T-helper 22 cell (primary cell): ENCODE measurements around the gene UNC5B.
"Not testable (repeated sequence)": the region's sequence is repeated elsewhere in the genome, so short reads cannot be mapped to it uniquely, and the experiment has no call there.

Experiments used
- DNase-seq: peaks from one replicate; pipeline ENCODE4 v3.0.0-alpha.2; 2020; ENCODE audit warnings: low read depth

Gene UNC5B

GRCh38 chr10:71284544-71285179 is 72.3 kb downstream of the UNC5B start:
- DNase-seq = no peak

GRCh38 chr10:71285180-71285545 is 72.8 kb downstream of the UNC5B start:
- no peak for DNase-seq

- no peak for DNase-seq
Observed at GRCh38 chr10:71285986-71286385, 73.6 kb downstream of the UNC5B start.

GRCh38 chr10:71286521-71287294 is 74.3 kb downstream of the UNC5B start:
- DNase-seq = no peak

GRCh38 chr10:71287456-71287855 is 75.1 kb downstream of the UNC5B start:
- DNase-seq = no peak

GRCh38 chr10:71288461-71288860 is 76.1 kb downstream of the UNC5B start:
- DNase-seq = no peak

- no peak for DNase-seq
Observed at GRCh38 chr10:71289421-71290130, 77.2 kb downstream of the UNC5B start.

- no peak for DNase-seq
Observed at GRCh38 chr10:71290331-71290730, 78.0 kb downstream of the UNC5B start.

- DNase-seq = no peak
Observed at GRCh38 chr10:71290806-71291527, 78.6 kb downstream of the UNC5B start.

GRCh38 chr10:71291528-71291900 is 79.1 kb downstream of the UNC5B start:
- DNase-seq = no peak

GRCh38 chr10:71292624-71293445 is 80.5 kb downstream of the UNC5B start:
- no peak for DNase-seq

- DNase-seq = no peak
Observed at GRCh38 chr10:71293446-71294084, 81.2 kb downstream of the UNC5B start.

GRCh38 chr10:71294091-71294561 is 81.8 kb downstream of the UNC5B start:
- no peak for DNase-seq

GRCh38 chr10:71294856-71295255 is 82.5 kb downstream of the UNC5B start:
- DNase-seq = no peak

GRCh38 chr10:71295641-71296040 is 83.3 kb downstream of the UNC5B start:
- DNase-seq = no peak

- no peak for DNase-seq
Observed at GRCh38 chr10:71296086-71296485, 83.7 kb downstream of the UNC5B start.

- not testable (repeated sequence) for DNase-seq
Observed at GRCh38 chr10:71296811-71297210, 84.4 kb downstream of the UNC5B start.

- no peak for DNase-seq
Observed at GRCh38 chr10:71297343-71297742, 85.0 kb downstream of the UNC5B start.

GRCh38 chr10:71299071-71299785 is 86.9 kb downstream of the UNC5B start:
- no peak for DNase-seq
